Peyer's patch (tissue), 4 donors: ENCODE measurements around the gene PYDC2. TPM values are rescaled to one million over a fixed set of nuclear protein-coding genes. Genes with fewer than 3 reads are reported as not detected.

ENCODE experiments used
- DNase-seq, 3 donors: peaks; one replicate each; pipeline ENCODE4 v3.0.0-alpha.2; 2017 to 2019
- H3K27ac ChIP-seq, 4 donors: fragments of 200-600 bp; sonication (generic); one replicate each; pipeline ENCODE4 v1.5.1; 2016 to 2019
- H3K27me3 ChIP-seq, 2 donors: fragments of 200-600 bp; sonication (generic); one replicate each; pipeline ENCODE4 v1.5.1; 2019
- H3K36me3 ChIP-seq, 3 donors: fragments of 200-600 bp; sonication (generic); one replicate each; pipeline ENCODE4 v1.5.1; 2016 to 2019
- H3K4me1 ChIP-seq, 4 donors: fragments of 200-600 bp; sonication (generic); one replicate each; pipeline ENCODE4 v1.5.1; 2016 to 2019
- H3K4me3 ChIP-seq, 4 donors: fragments of 200-600 bp; sonication (generic); 1 replicate in 3 of 4; 2 replicates in 1 of 4; pipeline ENCODE4 v1.5.1; 2016 to 2019; ENCODE audit warnings: mild to moderate bottlenecking in 1 of 4
- H3K9me3 ChIP-seq, 4 donors: fragments of 200-600 bp; sonication (generic); one replicate each; pipeline ENCODE4 v1.5.1; 2016 to 2019; ENCODE audit warnings: mild to moderate bottlenecking in 1 of 4
- CTCF ChIP-seq, 6 experiments: fragments of 450-650 bp in 4 of 6; fragments of 200-600 bp in 2 of 6; sonication (generic) in 1 of 6; IDR thresholded peaks; one replicate each; pipeline ENCODE4 v1.5.1; 2017 to 2019; ENCODE audit warnings: antibody characterized with exemption in 6 of 6, mild to moderate bottlenecking in 3 of 6, moderate library complexity in 1 of 6
- POLR2A ChIP-seq, 2 donors: fragments of 450-650 bp; IDR thresholded peaks; one replicate each; pipeline ENCODE4 v1.5.1; 2017; ENCODE audit warnings: antibody characterized with exemption in 2 of 2, mild to moderate bottlenecking in 2 of 2, moderate library complexity in 2 of 2
- total RNA-seq, 4 donors: library from RNA; depleted of rRNA; stranded (reverse); fragments of >200 nt; gene quantifications; one replicate each; pipeline ENCODE4 v1.1.0, GENCODE V29; 2016

PYDC2 gene
- total RNA-seq: not detected

GRCh38 chr3:191461113-191461595 is at the start of gene PYDC2:
TSS of gene PYDC2 (plus strand) at chr3:191461163. CDS start at chr3:191461163, 0 bp downstream.
- H3K4me3 ChIP-seq: no peak within 1 kb of the TSS
- no peaks in the 10 kb centered on the region for H3K4me1 ChIP-seq
- TF ChIP-seq CTCF (IDR thresholded peaks at IDR 0.05): no peak
- no peak for TF ChIP-seq POLR2A (IDR thresholded peaks at IDR 0.05)

GRCh38 chr3:191412759-191413158 is 48.2 kb upstream of the PYDC2 start:
- H3K4me1 ChIP-seq: no peaks in the 10 kb centered on the region
- DNase-seq: no peak
- no peak overlapping the region for H3K4me3 ChIP-seq
- TF ChIP-seq POLR2A (IDR thresholded peaks at IDR 0.05) (no peak), CTCF (IDR thresholded peaks at IDR 0.05) (no peak)
- H3K27me3 ChIP-seq: no peaks in the 10 kb centered on the region
- H3K36me3 ChIP-seq: no peaks in the 10 kb centered on the region
- H3K9me3 ChIP-seq: no peaks in the 10 kb centered on the region
- no peak overlapping the region for H3K27ac ChIP-seq

More at GRCh38 chr3:191461113-191461595, at the start of gene PYDC2:
- Histone ChIP-seq H3K27me3 (no peaks in the 10 kb centered on the region), H3K27ac (no peak within 1 kb of the TSS), H3K9me3 (no peaks in the 10 kb centered on the region), H3K36me3 (no peaks in the 10 kb centered on the region)
- no peak for DNase-seq

GRCh38 chr3:191414286-191414685 is 46.7 kb upstream of the PYDC2 start:
- Histone ChIP-seq H3K27ac (no peak overlapping the region), H3K27me3 (no peaks in the 10 kb centered on the region), H3K36me3 (no peaks in the 10 kb centered on the region), H3K4me1 (no peaks in the 10 kb centered on the region), H3K9me3 (no peaks in the 10 kb centered on the region), H3K4me3 (no peak overlapping the region)
- TF ChIP-seq POLR2A (IDR thresholded peaks at IDR 0.05) (no peak), CTCF (IDR thresholded peaks at IDR 0.05) (no peak)
- DNase-seq: no peak

GRCh38 chr3:191414732-191415131 is 46.2 kb upstream of the PYDC2 start:
- Histone ChIP-seq H3K36me3 (no peaks in the 10 kb centered on the region), H3K9me3 (no peaks in the 10 kb centered on the region), H3K4me1 (no peaks in the 10 kb centered on the region), H3K27me3 (no peaks in the 10 kb centered on the region), H3K4me3 (no peak overlapping the region), H3K27ac (no peak overlapping the region)
- no peak for DNase-seq
- TF ChIP-seq POLR2A (IDR thresholded peaks at IDR 0.05) (no peak), CTCF (IDR thresholded peaks at IDR 0.05) (no peak)

- no peaks in the 10 kb centered on the region for H3K36me3 ChIP-seq
- no peak overlapping the region for H3K4me3 ChIP-seq
- DNase-seq: no peak
- H3K9me3 ChIP-seq: no peaks in the 10 kb centered on the region
- H3K27ac ChIP-seq: no peak overlapping the region
- TF ChIP-seq POLR2A (IDR thresholded peaks at IDR 0.05) (no peak), CTCF (IDR thresholded peaks at IDR 0.05) (no peak)
- H3K4me1 ChIP-seq: no peaks in the 10 kb centered on the region
- H3K27me3 ChIP-seq: no peaks in the 10 kb centered on the region
Measured at GRCh38 chr3:191415566-191415965, 45.4 kb upstream of the PYDC2 start.

- TF ChIP-seq CTCF (IDR thresholded peaks at IDR 0.05) (no peak), POLR2A (IDR thresholded peaks at IDR 0.05) (no peak)
- H3K4me1 ChIP-seq: no peaks in the 10 kb centered on the region
- no peaks in the 10 kb centered on the region for H3K36me3 ChIP-seq
- DNase-seq: no peak
- H3K4me3 ChIP-seq: no peak overlapping the region
- no peak overlapping the region for H3K27ac ChIP-seq
- H3K9me3 ChIP-seq: no peaks in the 10 kb centered on the region
- no peaks in the 10 kb centered on the region for H3K27me3 ChIP-seq
Measured at GRCh38 chr3:191417457-191417729, 43.6 kb upstream of the PYDC2 start.
